Mucosa of descending colon (tissue), 3 donors: ENCODE measurements around the gene RAB20. TPM values are rescaled to one million over a fixed set of nuclear protein-coding genes. Genes with fewer than 3 reads are reported as not detected.

ENCODE experiments used
- ATAC-seq: fragments of 200-7000 bp; cut with Tn5 transposase; one replicate; pipeline ENCODE4 v1.9.1; 2020; ENCODE audit warnings: mild to moderate bottlenecking, moderate library complexity
- DNase-seq, 3 donors: peaks; one replicate each; pipeline ENCODE4 v3.0.0-alpha.2; 2020
- H3K36me3 ChIP-seq: fragments of 200-600 bp; one replicate; pipeline ENCODE4 v1.8.0; 2021; ENCODE audit warnings: low read depth, mild to moderate bottlenecking
- H3K4me1 ChIP-seq: fragments of 200-600 bp; one replicate; pipeline ENCODE4 v1.8.0; 2021; ENCODE audit warnings: low read depth, mild to moderate bottlenecking
- H3K4me3 ChIP-seq: fragments of 200-600 bp; one replicate; pipeline ENCODE4 v1.8.0; 2021; ENCODE audit warnings: mild to moderate bottlenecking
- H3K9me3 ChIP-seq: fragments of 200-600 bp; one replicate; pipeline ENCODE4 v1.8.0; 2021; ENCODE audit warnings: mild to moderate bottlenecking
- CTCF ChIP-seq: fragments of 200-600 bp; IDR thresholded peaks from one replicate; pipeline ENCODE4 v1.8.0; 2022; ENCODE audit warnings: antibody characterized with exemption, mild to moderate bottlenecking
- intact Hi-C, 2 donors: fragments of 100-400 bp; cut with DNase I in 1 of 2; cut with micrococcal nuclease in 1 of 2; formaldehyde crosslinking; loops; one replicate each; pipeline versions ENCODE4 v1.11.0 to v1.11.1; 2022; cut with DNase I, micrococcal nuclease
- total RNA-seq, 3 donors: library from RNA; stranded (reverse); fragmentation: NEBNext Ultra II Directional in 2 of 3; extraction: Animal tissue kit (Norgen Biotek cat#: 25700) in 2 of 3; gene quantifications; one replicate each; pipeline versions ENCODE4 v1.2.1 to v1.2.4, GENCODE V29; 2021 to 2023
- donor health status: DM: no; HTN: no; CAD: no; lungs with moderate emphysema.
- donor health status: DM: no; HTN: no; CAD: no.
- donor health status: DM: no; HTN: yes; CAD: no.

The RAB20 gene
- total RNA-seq, 3 donors from 2014 or later, result 24.4 to 45.2 (median 33.7) TPM

- Histone ChIP-seq H3K4me1 (no peaks in the 10 kb centered on the region), H3K9me3 (no peaks in the 10 kb centered on the region), H3K36me3 (no peaks in the 10 kb centered on the region), H3K4me3 (no peak overlapping the region)
- ATAC-seq, result no peak
- TF ChIP-seq CTCF, result no peak
- intact Hi-C loops, result no loop called here
- DNase-seq, result no peak
Measured at GRCh38 chr13:110580800-110581199, 19.3 kb upstream of the RAB20 start.

GRCh38 chr13:110578363-110578762 lies 16.8 kb upstream of the RAB20 start:
- intact Hi-C loops, result no loop called here

GRCh38 chr13:110576736-110577476 lies 15.4 kb upstream of the RAB20 start:
- peak; percentile 84 for ATAC-seq

More at GRCh38 chr13:110578363-110578762, 16.8 kb upstream of the RAB20 start:
- H3K36me3 ChIP-seq, result no peaks in the 10 kb centered on the region
- H3K9me3 ChIP-seq, result no peaks in the 10 kb centered on the region
- no peaks in the 10 kb centered on the region for H3K4me1 ChIP-seq
- H3K4me3 ChIP-seq, result no peak overlapping the region
- no peak for TF ChIP-seq CTCF
- ATAC-seq (no peak), DNase-seq (no peak)

GRCh38 chr13:110576070-110576394 lies 14.5 kb upstream of the RAB20 start:
- no peaks in the 10 kb centered on the region for H3K4me1 ChIP-seq
- H3K36me3 ChIP-seq, result no peaks in the 10 kb centered on the region
- no peak overlapping the region for H3K4me3 ChIP-seq
- DNase-seq (no peak), ATAC-seq (no peak)
- no peak for TF ChIP-seq CTCF
- no peaks in the 10 kb centered on the region for H3K9me3 ChIP-seq
- intact Hi-C loops, result no loop called here

More at GRCh38 chr13:110576736-110577476, 15.4 kb upstream of the RAB20 start:
- no peak for DNase-seq
- Histone ChIP-seq H3K9me3 (no peaks in the 10 kb centered on the region), H3K36me3 (no peaks in the 10 kb centered on the region), H3K4me1 (no peaks in the 10 kb centered on the region), H3K4me3 (no peak overlapping the region)
- intact Hi-C loops, result no loop called here
- no peak for TF ChIP-seq CTCF

- DNase-seq (no peak), ATAC-seq (peak; percentile 35)
Measured at GRCh38 chr13:110575322-110576069, 14.0 kb upstream of the RAB20 start.

More at GRCh38 chr13:110575322-110576069, 14.0 kb upstream of the RAB20 start:
- intact Hi-C loops, result no loop called here
- no peak for TF ChIP-seq CTCF
- no peaks in the 10 kb centered on the region for H3K36me3 ChIP-seq
- no peak overlapping the region for H3K4me3 ChIP-seq
- no peaks in the 10 kb centered on the region for H3K4me1 ChIP-seq
- H3K9me3 ChIP-seq, result no peaks in the 10 kb centered on the region
